ENCODE measurements around the gene OR2H1. TPM values are rescaled to one million over a fixed set of nuclear protein-coding genes. Genes with fewer than 3 reads are reported as not detected.

Gene OR2H1
- total RNA-seq, 1 donor from 2014 or later: not detected

DNA sequence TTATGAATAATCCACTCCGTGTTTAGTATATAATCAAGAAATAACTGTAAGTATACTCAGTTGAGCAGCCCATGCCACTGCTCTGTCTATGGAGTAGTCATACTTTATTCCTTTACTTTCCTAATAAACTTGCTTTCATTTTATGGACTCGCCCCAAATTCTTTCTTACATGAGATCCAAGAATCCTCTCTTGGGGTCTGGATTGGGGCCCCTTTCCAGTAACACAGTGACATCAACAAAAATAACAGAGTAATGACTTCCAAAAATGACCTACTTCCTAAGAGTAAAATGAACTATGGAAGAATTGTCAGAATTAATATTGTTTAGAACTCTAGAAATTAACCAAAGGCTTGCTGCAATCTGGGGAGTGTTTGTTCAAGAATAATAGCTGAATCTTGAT, 8.8 kb downstream of the OR2H1 start:
- no peak overlapping the region for H2AFZ ChIP-seq (ENCODE audit: low read depth, low read length)
- no peak overlapping the region for H3K4me3 Mint-ChIP-seq (ENCODE audit: unreplicated experiment)
- H3K9me3 ChIP-seq (ENCODE audit: insufficient read depth, low read depth, low read length): no peaks in the 10 kb centered on the region
- H3K4me3 ChIP-seq (ENCODE audit: insufficient read depth, low read depth, low read length): no peak overlapping the region
- TF ChIP-seq, protein P1, sequence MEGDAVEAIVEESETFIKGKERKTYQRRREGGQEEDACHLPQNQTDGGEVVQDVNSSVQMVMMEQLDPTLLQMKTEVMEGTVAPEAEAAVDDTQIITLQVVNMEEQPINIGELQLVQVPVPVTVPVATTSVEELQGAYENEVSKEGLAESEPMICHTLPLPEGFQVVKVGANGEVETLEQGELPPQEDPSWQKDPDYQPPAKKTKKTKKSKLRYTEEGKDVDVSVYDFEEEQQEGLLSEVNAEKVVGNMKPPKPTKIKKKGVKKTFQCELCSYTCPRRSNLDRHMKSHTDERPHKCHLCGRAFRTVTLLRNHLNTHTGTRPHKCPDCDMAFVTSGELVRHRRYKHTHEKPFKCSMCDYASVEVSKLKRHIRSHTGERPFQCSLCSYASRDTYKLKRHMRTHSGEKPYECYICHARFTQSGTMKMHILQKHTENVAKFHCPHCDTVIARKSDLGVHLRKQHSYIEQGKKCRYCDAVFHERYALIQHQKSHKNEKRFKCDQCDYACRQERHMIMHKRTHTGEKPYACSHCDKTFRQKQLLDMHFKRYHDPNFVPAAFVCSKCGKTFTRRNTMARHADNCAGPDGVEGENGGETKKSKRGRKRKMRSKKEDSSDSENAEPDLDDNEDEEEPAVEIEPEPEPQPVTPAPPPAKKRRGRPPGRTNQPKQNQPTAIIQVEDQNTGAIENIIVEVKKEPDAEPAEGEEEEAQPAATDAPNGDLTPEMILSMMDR (IDR thresholded peaks at IDR 0.05; ENCODE audit: insufficient read depth, low read depth, low read length): no peak
- TF ChIP-seq EZH2 (IDR thresholded peaks at IDR 0.05; ENCODE audit: insufficient read depth, low read length): no peak
- H3K27ac ChIP-seq (ENCODE audit: low read depth, low read length): no peak overlapping the region
- H3K27ac Mint-ChIP-seq (ENCODE audit: unreplicated experiment): no peak overlapping the region
- no peaks in the 10 kb centered on the region for H3K27me3 ChIP-seq (ENCODE audit: insufficient read depth, low read length)
- no peak overlapping the region for H3K4me2 ChIP-seq (ENCODE audit: low read length)
- H4K20me1 ChIP-seq (ENCODE audit: insufficient read depth, low read length): no peaks in the 10 kb centered on the region
- H3K9me3 Mint-ChIP-seq (ENCODE audit: unreplicated experiment): peaks cover 3% of the 10 kb centered on the region
- no peaks in the 10 kb centered on the region for H3K79me2 ChIP-seq (ENCODE audit: insufficient read depth, low read length)
- peaks cover 6% of the 10 kb centered on the region for H3K27me3 Mint-ChIP-seq (ENCODE audit: low read depth, unreplicated experiment)
- no peak overlapping the region for H3K9ac ChIP-seq (ENCODE audit: low read length)
- no peaks in the 10 kb centered on the region for H3K36me3 Mint-ChIP-seq (ENCODE audit: low read depth, unreplicated experiment)
- H3K36me3 ChIP-seq (ENCODE audit: insufficient read depth, low read length): no peaks in the 10 kb centered on the region
- H3K4me1 ChIP-seq (ENCODE audit: insufficient read depth, low read length): no peaks in the 10 kb centered on the region
- FAIRE-seq (no peak), DNase-seq (ENCODE audit: low read depth) (no peak)
- peaks cover 2% of the 10 kb centered on the region for H3K4me1 Mint-ChIP-seq (ENCODE audit: low read depth, unreplicated experiment)

DNA sequence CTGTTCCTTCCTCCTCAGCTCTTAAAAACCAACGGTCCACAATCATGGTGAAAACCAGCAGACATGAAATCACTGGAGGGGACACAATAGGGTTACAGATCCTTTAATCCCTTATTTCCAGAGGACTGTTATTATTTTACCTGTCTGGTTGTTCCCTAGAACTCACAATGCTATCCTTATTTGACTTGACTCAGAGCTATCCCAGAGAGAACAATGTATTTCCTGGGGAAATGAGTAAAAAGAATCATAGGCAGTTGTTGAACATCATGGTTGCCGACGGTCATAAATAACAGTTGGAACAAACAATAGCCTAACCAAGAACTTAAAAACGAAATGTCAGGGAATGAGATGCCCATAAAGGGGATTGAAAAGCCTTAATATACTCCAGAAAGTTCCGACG, 9.3 kb downstream of the OR2H1 start:
- no peaks in the 10 kb centered on the region for H3K79me2 ChIP-seq (ENCODE audit: insufficient read depth, low read length)
- Mint-ChIP-seq H3K27me3 (ENCODE audit: low read depth, unreplicated experiment) (peaks cover 8% of the 10 kb centered on the region), H3K4me3 (ENCODE audit: unreplicated experiment) (no peak overlapping the region), H3K27ac (ENCODE audit: unreplicated experiment) (no peak overlapping the region), H3K36me3 (ENCODE audit: low read depth, unreplicated experiment) (no peaks in the 10 kb centered on the region), H3K4me1 (ENCODE audit: low read depth, unreplicated experiment) (peaks cover 2% of the 10 kb centered on the region), H3K9me3 (ENCODE audit: unreplicated experiment) (peaks cover 3% of the 10 kb centered on the region)
- H3K4me3 ChIP-seq (ENCODE audit: insufficient read depth, low read depth, low read length): no peak overlapping the region
- H3K27ac ChIP-seq (ENCODE audit: low read depth, low read length): no peak overlapping the region
- H3K9me3 ChIP-seq (ENCODE audit: insufficient read depth, low read depth, low read length): no peaks in the 10 kb centered on the region
- no peaks in the 10 kb centered on the region for H4K20me1 ChIP-seq (ENCODE audit: insufficient read depth, low read length)
- H3K27me3 ChIP-seq (ENCODE audit: insufficient read depth, low read length): no peaks in the 10 kb centered on the region
- H2AFZ ChIP-seq (ENCODE audit: low read depth, low read length): no peak overlapping the region
- H3K4me1 ChIP-seq (ENCODE audit: insufficient read depth, low read length): no peaks in the 10 kb centered on the region
- H3K4me2 ChIP-seq (ENCODE audit: low read length): no peak overlapping the region
- no peaks in the 10 kb centered on the region for H3K36me3 ChIP-seq (ENCODE audit: insufficient read depth, low read length)
- FAIRE-seq: no peak
- TF ChIP-seq, protein P1 (IDR thresholded peaks at IDR 0.05; ENCODE audit: insufficient read depth, low read depth, low read length): no peak
- TF ChIP-seq EZH2 (IDR thresholded peaks at IDR 0.05; ENCODE audit: insufficient read depth, low read length): no peak
- H3K9ac ChIP-seq (ENCODE audit: low read length): no peak overlapping the region
- no peak for DNase-seq (ENCODE audit: low read depth)

DNA sequence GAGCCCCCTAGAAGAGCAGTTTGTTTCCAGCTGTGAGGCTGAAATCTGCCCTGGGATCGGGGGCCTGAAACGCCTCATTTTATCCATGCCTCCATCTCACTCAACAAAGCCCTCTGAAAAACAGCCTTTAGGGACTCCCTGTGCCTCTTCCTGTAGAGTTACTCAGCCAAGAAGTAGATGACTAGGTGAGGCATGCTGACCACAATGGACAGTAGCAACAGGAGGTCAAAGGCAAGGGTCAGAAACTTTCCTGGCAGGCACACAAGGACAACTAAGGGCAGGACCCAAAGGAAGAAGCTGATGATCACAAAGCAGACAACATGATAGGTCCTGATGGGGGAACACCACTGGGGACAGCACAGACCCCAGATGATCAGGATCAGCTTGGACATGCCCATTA, 18.0 kb downstream of the OR2H1 start:
- no peaks in the 10 kb centered on the region for H3K4me1 Mint-ChIP-seq (ENCODE audit: low read depth, unreplicated experiment)

More for the DNA sequence above, 18.0 kb downstream of the OR2H1 start:
- Histone ChIP-seq H3K79me2 (ENCODE audit: insufficient read depth, low read length) (no peaks in the 10 kb centered on the region), H3K27ac (ENCODE audit: low read depth, low read length) (no peak overlapping the region), H2AFZ (ENCODE audit: low read depth, low read length) (no peak overlapping the region), H3K4me2 (ENCODE audit: low read length) (no peak overlapping the region), H3K4me3 (ENCODE audit: insufficient read depth, low read depth, low read length) (no peak overlapping the region), H4K20me1 (ENCODE audit: insufficient read depth, low read length) (no peaks in the 10 kb centered on the region), H3K27me3 (ENCODE audit: insufficient read depth, low read length) (no peaks in the 10 kb centered on the region), H3K36me3 (ENCODE audit: insufficient read depth, low read length) (no peaks in the 10 kb centered on the region), H3K4me1 (ENCODE audit: insufficient read depth, low read length) (no peaks in the 10 kb centered on the region), H3K9ac (ENCODE audit: low read length) (no peak overlapping the region), H3K9me3 (ENCODE audit: insufficient read depth, low read depth, low read length) (no peaks in the 10 kb centered on the region)
- TF ChIP-seq, protein P1 (IDR thresholded peaks at IDR 0.05; ENCODE audit: insufficient read depth, low read depth, low read length): no peak
- TF ChIP-seq EZH2 (IDR thresholded peaks at IDR 0.05; ENCODE audit: insufficient read depth, low read length): no peak
- DNase-seq (ENCODE audit: low read depth) (no peak), FAIRE-seq (no peak)
- no peak overlapping the region for H3K27ac Mint-ChIP-seq (ENCODE audit: unreplicated experiment)
- H3K9me3 Mint-ChIP-seq (ENCODE audit: unreplicated experiment): peaks cover 5% of the 10 kb centered on the region
- no peak overlapping the region for H3K4me3 Mint-ChIP-seq (ENCODE audit: unreplicated experiment)
- H3K36me3 Mint-ChIP-seq (ENCODE audit: low read depth, unreplicated experiment): peaks cover 4% of the 10 kb centered on the region
- H3K27me3 Mint-ChIP-seq (ENCODE audit: low read depth, unreplicated experiment): peaks cover 17% of the 10 kb centered on the region

Data from astrocyte (in vitro differentiated cells and primary cell).